SK-N-SH (cell line): Measurements from ENCODE around the gene NBL1. TPM values are rescaled to one million over a fixed set of nuclear protein-coding genes. Genes with fewer than 3 reads are reported as not detected.
A peak's percentile ranks its signal among the peaks of the same experiment; 100 is the strongest.

Source experiments
- CTCF ChIA-PET: fragments of 300-600, 350-600 bp; formaldehyde crosslinking; extraction: SDS; loops from one replicate; lab custom pipeline; 2021; lab: Yijun Ruan, JAX
- POLR2A ChIA-PET: fragments of 350-600 bp; sonication (Branson Sonifier 250); formaldehyde crosslinking; extraction: SDS; loops from one replicate; lab custom pipeline; 2020; ENCODE audit warnings: antibody characterized with exemption, inconsistent platforms; lab: Yijun Ruan, JAX
- DNase-seq: peaks from one replicate; pipeline ENCODE4 v3.0.0; 2012
- H2AFZ ChIP-seq: fragments of 200-600 bp; sonication (generic); 2 replicates; pipeline ENCODE4 v1.8.1; 2016; ENCODE audit warnings: antibody characterized with exemption, mild to moderate bottlenecking, low read depth
- H3F3A ChIP-seq: fragments of 200-600 bp; sonication (generic); replicated peaks from 2 replicates; pipeline ENCODE3; 2016; ENCODE audit warnings: antibody characterized with exemption, mild to moderate bottlenecking; ENCODE audit not compliant: insufficient read depth
- H3K27ac ChIP-seq, 2 experiments: fragments of 200-500 bp in 1 of 2; fragments of 200-600 bp in 1 of 2; sonication (Bioruptor generic) in 1 of 2; sonication (generic), shearing (Covaris generic) in 1 of 2; 2 replicates each; pipeline versions ENCODE4 v1.5.1 to v1.6.1; 2014 to 2016; ENCODE audit warnings: low read depth in 2 of 2, inconsistent platforms in 1 of 2, low read length in 1 of 2, mild to moderate bottlenecking in 1 of 2, mixed read lengths in 1 of 2
- H3K27me3 ChIP-seq: fragments of 200-600 bp; sonication (generic), shearing (Covaris generic); 2 replicates; pipeline ENCODE4 v1.6.1; 2016; ENCODE audit warnings: mixed run types; ENCODE audit not compliant: insufficient read depth
- H3K36me3 ChIP-seq, 2 experiments: fragments of 200-500 bp in 1 of 2; fragments of 200-600 bp in 1 of 2; sonication (Bioruptor generic) in 1 of 2; sonication (generic) in 1 of 2; replicated peaks in 1 of 2; 2 replicates each; pipeline versions ENCODE3 to v1.5.1; 2014 to 2016; ENCODE audit warnings: low read length in 1 of 2, mild to moderate bottlenecking in 1 of 2; ENCODE audit not compliant: insufficient read depth in 2 of 2, control insufficient read depth in 1 of 2
- H3K4me1 ChIP-seq, 2 experiments: fragments of 200-500 bp in 1 of 2; fragments of 200-600 bp in 1 of 2; sonication (Bioruptor generic) in 1 of 2; sonication (generic), shearing (Covaris generic) in 1 of 2; 2 replicates each; pipeline versions ENCODE4 v1.5.1 to v1.6.1; 2014 to 2016; ENCODE audit warnings: low read depth in 1 of 2, low read length in 1 of 2, mixed run types in 1 of 2; ENCODE audit not compliant: insufficient read depth in 2 of 2, control insufficient read depth in 1 of 2
- H3K4me2 ChIP-seq: fragments of 200-600 bp; sonication (generic), shearing (Covaris generic); 2 replicates; pipeline ENCODE4 v1.6.1; 2017; ENCODE audit warnings: mixed run types
- H3K4me3 ChIP-seq, 2 experiments: fragments of 200-500 bp in 1 of 2; fragments of 200-600 bp in 1 of 2; sonication (Bioruptor generic) in 1 of 2; sonication (generic), shearing (Covaris generic) in 1 of 2; 2 replicates each; pipeline versions ENCODE4 v1.5.1 to v1.8.1; 2014 to 2016; ENCODE audit warnings: low read depth in 2 of 2, inconsistent platforms in 1 of 2, low read length in 1 of 2, mild to moderate bottlenecking in 1 of 2, mixed read lengths in 1 of 2, moderate library complexity in 1 of 2
- H3K79me2 ChIP-seq: fragments of 200-600 bp; sonication (generic); 2 replicates; pipeline ENCODE4 v1.8.1; 2017; ENCODE audit warnings: mild to moderate bottlenecking; ENCODE audit not compliant: insufficient read depth
- H3K9ac ChIP-seq: fragments of 200-600 bp; sonication (generic); 2 replicates; pipeline ENCODE4 v1.6.1; 2017; ENCODE audit warnings: mixed run types
- H3K9me2 ChIP-seq: fragments of 200-600 bp; sonication (generic); 2 replicates; pipeline ENCODE4 v1.6.1; 2017; ENCODE audit warnings: mixed run types
- H3K9me3 ChIP-seq: fragments of 200-600 bp; sonication (generic); 2 replicates; pipeline ENCODE4 v1.6.1; 2017; ENCODE audit warnings: mixed run types, mild to moderate bottlenecking, moderate library complexity
- H4K20me1 ChIP-seq: fragments of 200-600 bp; sonication (generic); 2 replicates; pipeline ENCODE4 v1.6.1; 2017; ENCODE audit warnings: mild to moderate bottlenecking, mixed run types; ENCODE audit not compliant: insufficient read depth
- EZH2phosphoT487 ChIP-seq: fragments of 200-600 bp; sonication (generic); IDR thresholded peaks from 2 replicates; pipeline ENCODE4 v1.6.1; 2017; ENCODE audit warnings: low read depth, mixed run types, mild to moderate bottlenecking, antibody characterized with exemption, moderate library complexity, borderline replicate concordance
- GATA2 ChIP-seq: sonication (generic); formaldehyde crosslinking; IDR thresholded peaks from 2 replicates; pipeline ENCODE4 v1.5.0; 2020; ENCODE audit warnings: mild to moderate bottlenecking, missing genetic modification reagents
- JUND ChIP-seq: IDR thresholded peaks from 2 replicates; pipeline ENCODE4 v1.4.0; 2012
- MEF2A ChIP-seq: IDR thresholded peaks from 2 replicates; pipeline ENCODE4 v1.4.0; 2012; ENCODE audit warnings: low read depth, borderline replicate concordance
- MXI1 ChIP-seq: IDR thresholded peaks from 2 replicates; pipeline ENCODE4 v1.6.1; 2012; ENCODE audit warnings: mild to moderate bottlenecking, low read depth, low read length, improper control_type of control experiment
- NFIC ChIP-seq: IDR thresholded peaks from 2 replicates; pipeline ENCODE4 v1.4.0; 2012; ENCODE audit warnings: borderline replicate concordance
- NRF1 ChIP-seq: IDR thresholded peaks from 2 replicates; pipeline ENCODE4 v1.6.1; 2012; ENCODE audit warnings: low read depth, mild to moderate bottlenecking, low read length
- POLR2AphosphoS5 ChIP-seq: IDR thresholded peaks from 2 replicates; pipeline ENCODE4 v1.6.1; 2012; ENCODE audit warnings: low read depth, low read length
- RFX5 ChIP-seq: IDR thresholded peaks from 2 replicates; pipeline ENCODE4 v1.6.1; 2012; ENCODE audit warnings: mild to moderate bottlenecking, improper control_type of control experiment, low read length
- SIN3A ChIP-seq: IDR thresholded peaks from 2 replicates; pipeline ENCODE4 v1.6.1; 2012; ENCODE audit warnings: low read depth, mild to moderate bottlenecking, low read length, moderate library complexity, borderline replicate concordance
- TAF1 ChIP-seq: IDR thresholded peaks from 2 replicates; pipeline ENCODE4 v1.6.1; 2012; ENCODE audit warnings: low read depth, mild to moderate bottlenecking, low read length, moderate library complexity, borderline replicate concordance
- YY1 ChIP-seq: IDR thresholded peaks from 2 replicates; pipeline ENCODE4 v1.4.0; 2012; ENCODE audit warnings: low read depth, mild to moderate bottlenecking
- WGBS: methylation state at CpG from one replicate; pipeline ENCODE4 v1.1.6; 2017; ENCODE audit warnings: low lambda C conversion rate; 5-methylcytosine and 5-hydroxymethylcytosine counted together
- polyA plus RNA-seq, 3 experiments: library from polyadenylated mRNA; depleted of rRNA; stranded (reverse); fragments of >200 nt; gene quantifications; 2 replicates each; pipeline ENCODE4 v1.2.3, GENCODE V29; 2012
- TF ChIP-seq, protein P1 (sequence below): IDR thresholded peaks from 2 replicates; pipeline ENCODE4 v1.4.0; 2012; ENCODE audit warnings: low read depth
- TF ChIP-seq, protein P2 (sequence below): fragments of 150-350 bp; IDR thresholded peaks from 2 replicates; pipeline ENCODE4 v1.6.1; 2016; ENCODE audit warnings: mild to moderate bottlenecking, low read depth, low read length
- TF ChIP-seq, protein P3 (sequence below): IDR thresholded peaks from 2 replicates; pipeline ENCODE4 v1.4.0; 2012; ENCODE audit warnings: low read depth, borderline replicate concordance
- TF ChIP-seq, protein P4 (sequence below): IDR thresholded peaks from 2 replicates; pipeline ENCODE4 v1.4.0; 2012; ENCODE audit warnings: low read depth, borderline replicate concordance
- TF ChIP-seq, protein P5 (sequence below): fragments of 150-350 bp; IDR thresholded peaks from 2 replicates; pipeline ENCODE4 v1.6.1; 2017; ENCODE audit warnings: antibody characterized with exemption, low read length, low read depth, borderline replicate concordance

Gene NBL1
- polyA plus RNA-seq, 1 of the 3 experiments (the other 2 are of a cell fraction): 36.1 TPM

DNA sequence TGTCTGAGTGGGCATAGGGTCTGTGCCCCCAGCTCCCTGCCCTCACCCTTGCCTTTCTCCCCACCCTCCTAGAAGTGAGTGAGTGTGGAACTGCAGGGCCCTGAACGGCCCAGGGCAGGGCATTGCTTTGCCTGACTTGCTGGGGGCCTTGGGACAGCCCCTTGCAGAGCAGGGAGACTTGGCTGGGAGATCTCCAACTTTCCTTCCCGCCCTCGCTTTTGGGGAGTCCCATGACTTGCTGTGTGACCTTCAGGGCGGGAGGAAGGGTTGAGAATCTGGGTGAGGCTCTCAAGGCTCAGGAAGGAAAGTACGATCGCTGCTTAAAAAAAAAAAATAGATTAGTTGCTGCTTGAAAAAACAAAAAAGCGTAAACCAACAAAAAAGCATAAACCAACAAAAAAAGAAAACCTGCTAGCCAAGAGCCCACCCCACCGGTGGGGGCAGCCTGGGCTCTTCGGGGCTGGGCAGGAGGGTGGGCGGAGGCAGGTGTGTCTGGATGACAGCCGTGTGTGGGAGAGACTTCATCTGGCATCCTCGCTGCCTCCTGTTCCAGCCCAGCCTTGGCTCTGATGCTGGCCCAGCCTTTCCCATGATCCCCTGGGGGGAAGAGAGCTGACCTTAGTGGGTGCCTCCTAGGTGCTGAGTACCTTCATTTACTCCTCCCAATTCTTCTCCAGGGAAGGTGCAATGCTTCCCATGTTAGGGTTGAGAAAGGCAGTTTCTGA, 6.5 kb downstream of the NBL1 start:
- Histone ChIP-seq H3K9ac (no peak overlapping the region), H3F3A (peaks cover 5% of the 10 kb centered on the region), H3K4me2 (peak overlapping the region; percentile 52; the same call in 1 of the 2 replicates), H3K36me3 (no peaks in the 10 kb centered on the region), H3K4me1 (peaks cover 0 to 41% of the 10 kb centered on the region in 2 experiments; a peak in 1 of 4 replicates), H3K4me3 (no peak overlapping the region), H3K27me3 (no peaks in the 10 kb centered on the region), H4K20me1 (peaks cover 18% of the 10 kb centered on the region; the same call in 1 of the 2 replicates), H3K9me2 (no peaks in the 10 kb centered on the region), H3K27ac (peak overlapping the region in 1 of 2 experiments; percentile 54; a peak in 2 of 4 replicates), H3K9me3 (no peaks in the 10 kb centered on the region), H3K79me2 (no peaks in the 10 kb centered on the region; the same call in none of the 2 replicates), H2AFZ (no peak overlapping the region)
- WGBS: 74% methylated on average over 9 of the region's 12 CpGs
- POLR2A ChIA-PET: interaction anchor here (0.5 kb wide), 1 partner anchor 267 kb away, joined by 6 read pairs; no protein-coding TSS in a partner anchor
- DNase-seq: peak; percentile 53
- CTCF ChIA-PET: interaction anchor here (0.5 to 13.2 kb wide), 53 partner anchors 10 to 472 kb away, joined by 3 to 235 read pairs (median 5); partner anchors contain the start of genes AKR7A2, EMC1, HTR6 and SLC66A1
- TF ChIP-seq MXI1 (peak; percentile 23; the same call in 1 of the 2 replicates), RFX5 (no peak)
- TF ChIP-seq, all 33 proteins: peak for 1

DNA sequence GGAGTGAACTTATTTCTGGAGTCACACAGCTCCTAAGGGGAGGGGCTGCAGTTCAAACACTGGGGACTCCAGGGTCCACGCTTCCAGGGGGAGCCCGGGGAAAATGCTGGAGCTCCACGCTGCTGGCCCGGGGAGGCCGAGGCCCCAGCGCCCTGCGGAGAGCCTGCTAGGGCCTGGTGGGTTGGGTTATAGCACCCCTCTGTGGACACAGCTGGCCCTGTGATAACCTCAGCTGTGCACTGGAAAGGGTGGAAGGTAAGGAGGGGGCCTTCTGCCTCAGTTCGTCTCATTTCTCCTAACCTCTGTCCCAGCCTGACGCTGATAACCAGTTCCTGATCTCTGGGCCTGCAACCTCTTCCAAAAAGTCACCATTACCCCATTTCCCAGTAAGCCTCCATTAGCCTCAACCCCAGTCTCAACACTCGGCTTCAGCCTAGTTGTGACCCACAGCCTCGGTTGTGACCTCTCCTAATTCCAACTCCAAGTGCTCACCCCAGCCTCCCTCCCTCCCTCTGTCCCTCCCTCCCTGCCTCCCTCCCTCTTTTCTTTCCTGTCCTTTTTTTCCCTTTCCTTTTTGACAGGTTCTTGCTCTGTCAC, 7.1 kb downstream of the NBL1 start:
- WGBS: 63% methylated on average over 4 of the region's 11 CpGs
- TF ChIP-seq, protein P1, sequence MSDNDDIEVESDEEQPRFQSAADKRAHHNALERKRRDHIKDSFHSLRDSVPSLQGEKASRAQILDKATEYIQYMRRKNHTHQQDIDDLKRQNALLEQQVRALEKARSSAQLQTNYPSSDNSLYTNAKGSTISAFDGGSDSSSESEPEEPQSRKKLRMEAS: no peak
- TF ChIP-seq NRF1: no peak
- TF ChIP-seq POLR2AphosphoS5: no peak
- TF ChIP-seq, protein P2, sequence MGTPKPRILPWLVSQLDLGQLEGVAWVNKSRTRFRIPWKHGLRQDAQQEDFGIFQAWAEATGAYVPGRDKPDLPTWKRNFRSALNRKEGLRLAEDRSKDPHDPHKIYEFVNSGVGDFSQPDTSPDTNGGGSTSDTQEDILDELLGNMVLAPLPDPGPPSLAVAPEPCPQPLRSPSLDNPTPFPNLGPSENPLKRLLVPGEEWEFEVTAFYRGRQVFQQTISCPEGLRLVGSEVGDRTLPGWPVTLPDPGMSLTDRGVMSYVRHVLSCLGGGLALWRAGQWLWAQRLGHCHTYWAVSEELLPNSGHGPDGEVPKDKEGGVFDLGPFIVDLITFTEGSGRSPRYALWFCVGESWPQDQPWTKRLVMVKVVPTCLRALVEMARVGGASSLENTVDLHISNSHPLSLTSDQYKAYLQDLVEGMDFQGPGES: no peak
- TF ChIP-seq JUND: no peak
- no peak for TF ChIP-seq EZH2phosphoT487
- no peak for TF ChIP-seq TAF1
- TF ChIP-seq MEF2A: no peak
- no peak for TF ChIP-seq RFX5
- 0 out of 2 replicates have a peak, but pooled peaks have one; percentile 15 for TF ChIP-seq MXI1
- TF ChIP-seq, protein P3, sequence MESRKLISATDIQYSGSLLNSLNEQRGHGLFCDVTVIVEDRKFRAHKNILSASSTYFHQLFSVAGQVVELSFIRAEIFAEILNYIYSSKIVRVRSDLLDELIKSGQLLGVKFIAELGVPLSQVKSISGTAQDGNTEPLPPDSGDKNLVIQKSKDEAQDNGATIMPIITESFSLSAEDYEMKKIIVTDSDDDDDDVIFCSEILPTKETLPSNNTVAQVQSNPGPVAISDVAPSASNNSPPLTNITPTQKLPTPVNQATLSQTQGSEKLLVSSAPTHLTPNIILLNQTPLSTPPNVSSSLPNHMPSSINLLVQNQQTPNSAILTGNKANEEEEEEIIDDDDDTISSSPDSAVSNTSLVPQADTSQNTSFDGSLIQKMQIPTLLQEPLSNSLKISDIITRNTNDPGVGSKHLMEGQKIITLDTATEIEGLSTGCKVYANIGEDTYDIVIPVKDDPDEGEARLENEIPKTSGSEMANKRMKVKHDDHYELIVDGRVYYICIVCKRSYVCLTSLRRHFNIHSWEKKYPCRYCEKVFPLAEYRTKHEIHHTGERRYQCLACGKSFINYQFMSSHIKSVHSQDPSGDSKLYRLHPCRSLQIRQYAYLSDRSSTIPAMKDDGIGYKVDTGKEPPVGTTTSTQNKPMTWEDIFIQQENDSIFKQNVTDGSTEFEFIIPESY: no peak
- TF ChIP-seq NFIC: no peak
- no peak for TF ChIP-seq YY1
- TF ChIP-seq, protein P4, sequence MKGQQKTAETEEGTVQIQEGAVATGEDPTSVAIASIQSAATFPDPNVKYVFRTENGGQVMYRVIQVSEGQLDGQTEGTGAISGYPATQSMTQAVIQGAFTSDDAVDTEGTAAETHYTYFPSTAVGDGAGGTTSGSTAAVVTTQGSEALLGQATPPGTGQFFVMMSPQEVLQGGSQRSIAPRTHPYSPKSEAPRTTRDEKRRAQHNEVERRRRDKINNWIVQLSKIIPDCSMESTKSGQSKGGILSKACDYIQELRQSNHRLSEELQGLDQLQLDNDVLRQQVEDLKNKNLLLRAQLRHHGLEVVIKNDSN: no peak
- TF ChIP-seq, protein P5, sequence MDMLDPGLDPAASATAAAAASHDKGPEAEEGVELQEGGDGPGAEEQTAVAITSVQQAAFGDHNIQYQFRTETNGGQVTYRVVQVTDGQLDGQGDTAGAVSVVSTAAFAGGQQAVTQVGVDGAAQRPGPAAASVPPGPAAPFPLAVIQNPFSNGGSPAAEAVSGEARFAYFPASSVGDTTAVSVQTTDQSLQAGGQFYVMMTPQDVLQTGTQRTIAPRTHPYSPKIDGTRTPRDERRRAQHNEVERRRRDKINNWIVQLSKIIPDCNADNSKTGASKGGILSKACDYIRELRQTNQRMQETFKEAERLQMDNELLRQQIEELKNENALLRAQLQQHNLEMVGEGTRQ: no peak
- TF ChIP-seq SIN3A: no peak
- no peak for TF ChIP-seq GATA2 (CRISPR knock-in tag)

More for the DNA sequence above, 7.1 kb downstream of the NBL1 start:
- Histone ChIP-seq H3K4me1 (peaks cover 0 to 35% of the 10 kb centered on the region in 2 experiments; a peak in 1 of 4 replicates), H3K9me3 (no peaks in the 10 kb centered on the region), H3K27me3 (no peaks in the 10 kb centered on the region), H3K4me2 (peak overlapping the region; percentile 52; the same call in 1 of the 2 replicates), H3K4me3 (peak overlapping the region in 1 of 2 experiments; percentile 39; a peak in 1 of 4 replicates), H3K27ac (peak overlapping the region in 1 of 2 experiments; percentile 54; a peak in 2 of 4 replicates), H3K36me3 (no peaks in the 10 kb centered on the region), H3F3A (peaks cover 5% of the 10 kb centered on the region), H3K9ac (no peak overlapping the region), H3K79me2 (no peaks in the 10 kb centered on the region; the same call in none of the 2 replicates), H2AFZ (no peak overlapping the region), H3K9me2 (no peaks in the 10 kb centered on the region), H4K20me1 (peaks cover 18% of the 10 kb centered on the region; the same call in 1 of the 2 replicates)
- peak; percentile 90 for DNase-seq
- ChIA-PET POLR2A (interaction anchor here (0.5 kb wide), 1 partner anchor 268 kb away, joined by 6 read pairs; no protein-coding TSS in a partner anchor), CTCF (interaction anchor here (0.5 to 13.2 kb wide), 55 partner anchors 9 to 473 kb away, joined by 3 to 235 read pairs (median 5); partner anchors contain the start of genes AKR7A2, EMC1, HTR6 and SLC66A1)
